ENCODE measurements around the gene UGGT1. TPM values are rescaled to one million over a fixed set of nuclear protein-coding genes. Genes with fewer than 3 reads are reported as not detected.
A peak's percentile ranks its signal among the peaks of the same experiment; 100 is the strongest.

UGGT1 gene
- total RNA-seq, 1 donor from 2014 or later, result 49.8 TPM

DNA sequence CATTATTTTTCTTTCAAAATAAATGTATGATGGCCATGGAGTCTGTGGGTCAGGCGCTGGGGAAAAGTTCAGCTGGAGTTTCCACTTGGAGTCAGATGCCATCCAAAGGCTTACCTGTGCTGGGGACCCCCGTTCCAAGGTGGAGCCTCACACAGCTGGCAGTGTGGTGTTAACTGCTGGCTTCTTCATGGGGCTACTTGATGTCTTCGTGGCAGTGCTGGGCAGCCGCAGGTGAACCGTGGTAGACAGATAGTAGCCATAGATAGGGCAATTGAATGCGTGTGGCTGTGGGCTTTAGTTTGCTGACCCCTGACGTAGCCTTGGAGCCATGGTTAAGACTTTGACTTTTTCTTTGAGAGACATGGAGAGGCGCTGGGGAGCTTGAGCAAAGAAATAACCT is 144.6 kb downstream of the UGGT1 start:
- FAIRE-seq, result no peak
- Histone ChIP-seq H3K27me3 (ENCODE audit: control insufficient read depth, insufficient read depth, low read length) (no peaks in the 10 kb centered on the region), H3K36me3 (ENCODE audit: control insufficient read depth, insufficient read depth, low read length) (no peaks in the 10 kb centered on the region), H3K4me3 (ENCODE audit: low read depth, low read length) (no peak overlapping the region)
- no peak for DNase-seq (ENCODE audit: low read depth)
- TF ChIP-seq, protein P1, sequence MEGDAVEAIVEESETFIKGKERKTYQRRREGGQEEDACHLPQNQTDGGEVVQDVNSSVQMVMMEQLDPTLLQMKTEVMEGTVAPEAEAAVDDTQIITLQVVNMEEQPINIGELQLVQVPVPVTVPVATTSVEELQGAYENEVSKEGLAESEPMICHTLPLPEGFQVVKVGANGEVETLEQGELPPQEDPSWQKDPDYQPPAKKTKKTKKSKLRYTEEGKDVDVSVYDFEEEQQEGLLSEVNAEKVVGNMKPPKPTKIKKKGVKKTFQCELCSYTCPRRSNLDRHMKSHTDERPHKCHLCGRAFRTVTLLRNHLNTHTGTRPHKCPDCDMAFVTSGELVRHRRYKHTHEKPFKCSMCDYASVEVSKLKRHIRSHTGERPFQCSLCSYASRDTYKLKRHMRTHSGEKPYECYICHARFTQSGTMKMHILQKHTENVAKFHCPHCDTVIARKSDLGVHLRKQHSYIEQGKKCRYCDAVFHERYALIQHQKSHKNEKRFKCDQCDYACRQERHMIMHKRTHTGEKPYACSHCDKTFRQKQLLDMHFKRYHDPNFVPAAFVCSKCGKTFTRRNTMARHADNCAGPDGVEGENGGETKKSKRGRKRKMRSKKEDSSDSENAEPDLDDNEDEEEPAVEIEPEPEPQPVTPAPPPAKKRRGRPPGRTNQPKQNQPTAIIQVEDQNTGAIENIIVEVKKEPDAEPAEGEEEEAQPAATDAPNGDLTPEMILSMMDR (IDR thresholded peaks at IDR 0.05; ENCODE audit: insufficient read depth, low read length, severe bottlenecking), result no peak

DNA sequence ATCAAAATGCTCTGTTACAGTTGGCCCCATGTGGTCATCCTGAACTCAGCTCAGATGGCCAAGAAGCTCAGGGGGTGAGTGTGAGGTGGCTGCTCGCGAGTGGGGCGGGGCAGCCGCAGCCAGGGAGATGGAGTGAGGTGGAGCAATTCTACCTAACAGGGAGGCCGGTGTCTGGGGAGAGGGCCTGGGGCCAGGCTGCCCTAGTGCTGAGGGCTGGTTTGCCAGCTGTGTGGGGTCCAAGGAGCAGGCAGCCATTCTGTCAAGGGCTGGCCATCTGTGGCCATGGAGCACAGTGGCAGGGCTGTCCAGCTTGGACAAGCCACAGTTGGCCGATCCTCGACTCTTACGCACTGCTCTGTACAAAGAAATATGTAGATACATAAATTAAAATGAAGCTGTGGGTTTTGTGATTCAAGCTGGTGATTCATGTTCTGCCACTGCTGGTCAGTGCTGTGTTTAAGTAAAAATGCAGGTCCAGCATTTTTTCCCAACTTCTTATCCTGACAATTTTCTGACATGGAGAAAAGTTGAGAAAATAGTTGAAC is 145.6 kb downstream of the UGGT1 start:
- DNase-seq (ENCODE audit: low read depth), result peak; percentile 59
- H3K4me3 ChIP-seq (ENCODE audit: low read depth, low read length), result no peak overlapping the region
- TF ChIP-seq, protein P1 (IDR thresholded peaks at IDR 0.05; ENCODE audit: insufficient read depth, low read length, severe bottlenecking), result no peak
- H3K36me3 ChIP-seq (ENCODE audit: control insufficient read depth, insufficient read depth, low read length), result no peaks in the 10 kb centered on the region
- FAIRE-seq, result no peak
- H3K27me3 ChIP-seq (ENCODE audit: control insufficient read depth, insufficient read depth, low read length), result no peaks in the 10 kb centered on the region

DNA sequence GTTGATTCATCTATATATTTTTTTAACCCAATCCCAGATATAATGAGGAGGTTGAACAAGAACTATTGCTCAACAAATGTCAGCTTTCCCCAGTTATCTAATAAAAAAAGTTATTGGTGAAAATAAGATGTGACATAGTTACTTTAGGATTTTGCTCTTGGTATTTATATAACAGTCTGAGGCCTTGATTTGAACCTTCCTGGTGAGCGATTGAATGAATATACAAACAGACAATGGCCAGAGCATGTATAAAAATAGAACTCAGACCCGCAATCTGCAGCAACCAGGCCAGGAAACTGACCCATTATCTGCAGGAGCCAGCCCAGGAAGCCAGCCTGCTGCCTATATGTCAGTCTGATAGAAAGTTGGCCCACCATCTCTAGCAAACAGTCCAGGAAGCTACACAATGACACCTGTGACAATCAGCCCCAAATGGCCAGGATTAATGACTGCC is 146.1 kb downstream of the UGGT1 start:
- TF ChIP-seq, protein P1 (IDR thresholded peaks at IDR 0.05; ENCODE audit: insufficient read depth, low read length, severe bottlenecking), result no peak
- no peak overlapping the region for H3K4me3 ChIP-seq (ENCODE audit: low read depth, low read length)
- H3K36me3 ChIP-seq (ENCODE audit: control insufficient read depth, insufficient read depth, low read length), result no peaks in the 10 kb centered on the region
- DNase-seq (ENCODE audit: low read depth), result no peak
- H3K27me3 ChIP-seq (ENCODE audit: control insufficient read depth, insufficient read depth, low read length), result peaks cover 2% of the 10 kb centered on the region
- no peak for FAIRE-seq

DNA sequence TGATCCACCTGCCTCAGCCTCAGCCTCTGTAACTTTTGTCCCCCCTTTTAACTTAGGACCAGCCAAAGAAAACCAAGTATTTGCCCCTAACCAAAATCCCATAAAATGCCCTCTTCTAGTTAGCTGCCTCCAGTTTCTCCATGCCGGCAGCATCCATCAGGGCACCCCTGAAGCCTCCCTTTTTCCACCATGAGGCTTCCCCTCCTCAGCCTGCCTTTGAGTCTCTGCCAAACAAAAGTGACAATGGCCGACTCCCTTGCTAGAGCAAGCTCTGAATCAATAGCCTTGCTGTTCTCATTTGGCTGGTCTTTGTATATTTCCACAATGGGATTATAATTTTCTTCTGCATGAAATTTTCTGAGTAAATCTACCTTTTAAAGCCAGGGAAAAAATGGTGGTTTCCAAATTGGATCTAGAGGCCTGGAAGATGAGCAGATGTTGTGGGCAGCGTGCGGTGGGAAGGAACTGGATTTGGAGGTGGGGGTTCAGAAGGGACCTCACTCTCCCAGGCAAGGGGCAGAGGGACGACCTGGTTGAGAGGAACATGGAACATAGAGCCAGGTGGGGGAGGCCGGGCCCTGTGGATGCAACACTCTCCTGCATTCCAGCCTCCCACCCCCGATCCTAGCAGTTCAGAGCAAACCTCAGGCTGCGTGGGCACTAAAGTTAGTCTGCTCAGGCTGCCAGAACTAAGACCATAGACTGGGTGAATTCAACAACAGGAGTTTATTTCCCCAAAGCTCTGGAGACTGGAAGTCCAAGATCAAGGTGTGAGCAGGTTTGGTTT is 147.1 kb downstream of the UGGT1 start:
- DNase-seq (ENCODE audit: low read depth), result no peak
- no peak for FAIRE-seq
- H3K36me3 ChIP-seq (ENCODE audit: control insufficient read depth, insufficient read depth, low read length), result no peaks in the 10 kb centered on the region
- TF ChIP-seq, protein P1 (IDR thresholded peaks at IDR 0.05; ENCODE audit: insufficient read depth, low read length, severe bottlenecking), result no peak
- H3K27me3 ChIP-seq (ENCODE audit: control insufficient read depth, insufficient read depth, low read length), result peaks cover 2% of the 10 kb centered on the region
- H3K4me3 ChIP-seq (ENCODE audit: low read depth, low read length), result no peak overlapping the region

DNA sequence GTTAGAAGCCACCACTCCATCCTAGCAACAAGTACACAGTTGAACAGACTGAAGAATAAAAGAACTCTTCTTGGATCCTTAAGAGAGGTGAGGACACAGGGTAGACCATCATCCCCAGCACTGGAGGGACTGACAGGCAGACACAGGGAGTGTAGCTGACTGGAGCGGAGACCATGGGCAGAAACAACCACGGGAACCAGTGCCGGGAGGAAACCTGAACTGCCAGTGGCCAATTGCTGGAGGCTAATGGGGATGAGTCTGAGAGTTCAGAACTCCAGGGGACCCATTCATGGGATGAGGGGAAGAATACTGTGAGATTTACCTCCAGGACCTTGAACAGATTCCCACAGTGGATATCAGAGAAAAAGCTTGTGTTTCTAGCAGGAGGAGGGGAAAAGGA is 150.9 kb downstream of the UGGT1 start:
- TF ChIP-seq, protein P1 (IDR thresholded peaks at IDR 0.05; ENCODE audit: insufficient read depth, low read length, severe bottlenecking), result no peak
- Histone ChIP-seq H3K27me3 (ENCODE audit: control insufficient read depth, insufficient read depth, low read length) (peaks cover 2% of the 10 kb centered on the region), H3K36me3 (ENCODE audit: control insufficient read depth, insufficient read depth, low read length) (no peaks in the 10 kb centered on the region), H3K4me3 (ENCODE audit: low read depth, low read length) (no peak overlapping the region)
- FAIRE-seq (no peak), DNase-seq (ENCODE audit: low read depth) (no peak)

Other genes starting within 250 kb of the UGGT1 start
- gene POLR2D, start 233.0 kb upstream of the UGGT1 start, total RNA-seq, result 22.5 and 24.2 TPM in 2 replicates
- gene AMMECR1L, start 205.2 kb upstream of the UGGT1 start, total RNA-seq, result 31.6 and 32.5 TPM in 2 replicates
- gene SAP130, start 63.1 kb upstream of the UGGT1 start, total RNA-seq, result 1.6 and 3.6 TPM in 2 replicates
- gene HS6ST1, start 227.7 kb downstream of the UGGT1 start, total RNA-seq, result 19.2 and 21.3 TPM in 2 replicates